GM12878 (cell line): ENCODE data around the gene PRR32. TPM values are rescaled to one million over a fixed set of nuclear protein-coding genes. Genes with fewer than 3 reads are reported as not detected.

Experiments
- ATAC-seq: fragments of 200-7000 bp; cut with Tn5 transposase; 3 replicates; pipeline ENCODE4 v1.9.1; 2020; ENCODE audit warnings: mild to moderate bottlenecking, moderate library complexity
- BruUV-seq: library from RNA; stranded (reverse); fragments of 400-500 nt; replicated peaks from 2 replicates; lab custom pipeline; 2021; lab: Mats Ljungman, UMichigan
- CTCF ChIA-PET: fragments of 300-600 bp; sonication (Branson Sonifier 250); formaldehyde crosslinking; extraction: SDS; loops from one replicate; lab custom pipeline; 2021; ENCODE audit warnings: inconsistent platforms; lab: Yijun Ruan, JAX
- POLR2A ChIA-PET: fragments of 350-600 bp; formaldehyde crosslinking; extraction: SDS; loops from one replicate; lab custom pipeline; 2021; ENCODE audit warnings: inconsistent platforms; lab: Charles Lee
- RAD21 ChIA-PET: fragments of 300-600 bp; sonication (Branson Sonifier 250); formaldehyde crosslinking; loops from one replicate; lab custom pipeline; 2023; ENCODE audit warnings: antibody characterized with exemption; ENCODE audit not compliant: unreplicated experiment; lab: Charles Lee
- SMC1A ChIA-PET: fragments of 300-600 bp; sonication (Branson Sonifier 250); formaldehyde crosslinking; loops from one replicate; lab custom pipeline; 2023; ENCODE audit not compliant: unreplicated experiment, uncharacterized antibody; lab: Charles Lee
- DNase-seq: peaks from one replicate; pipeline ENCODE4 v3.0.0-alpha.2; 2011; ENCODE audit warnings: low read depth, low spot score
- FAIRE-seq: peaks from 3 replicates; lab custom pipeline; 2011; peaks lifted over from hg19 to GRCh38; lab: Jason Lieb, UNC
- H2AFZ ChIP-seq: 2 replicates; pipeline ENCODE4 v1.6.0; 2011; ENCODE audit warnings: low read depth, low read length, control low read depth; ENCODE audit not compliant: control insufficient read depth
- H3K27ac ChIP-seq: 2 replicates; pipeline ENCODE4 v1.5.1; 2011; ENCODE audit warnings: control low read depth; ENCODE audit not compliant: control insufficient read depth, insufficient read depth
- H3K27me3 ChIP-seq, 2 experiments: replicated peaks in 1 of 2; 2 replicates each; pipeline versions ENCODE4 v1.6.0 to v1.6.1; 2011; ENCODE audit warnings: low read length in 1 of 2; ENCODE audit not compliant: control insufficient read depth in 2 of 2, insufficient read depth in 2 of 2
- H3K36me3 ChIP-seq, 2 experiments: 2 replicates each; pipeline ENCODE4 v1.5.1; 2011; ENCODE audit warnings: low read length in 1 of 2; ENCODE audit not compliant: control insufficient read depth in 2 of 2, insufficient read depth in 2 of 2
- H3K4me1 ChIP-seq: 2 replicates; pipeline ENCODE4 v1.6.1; 2011; ENCODE audit warnings: mild to moderate bottlenecking, low read length, moderate library complexity, mixed read lengths; ENCODE audit not compliant: control insufficient read depth, insufficient read depth
- H3K4me2 ChIP-seq: 2 replicates; pipeline ENCODE4 v1.6.0; 2011; ENCODE audit warnings: control low read depth; ENCODE audit not compliant: control insufficient read depth, insufficient read depth
- H3K4me3 ChIP-seq: fragments of 200-600 bp; sonication (generic); 2 replicates; pipeline ENCODE4 v1.5.1; 2016
- H3K79me2 ChIP-seq: 2 replicates; pipeline ENCODE4 v1.6.0; 2011; ENCODE audit warnings: low read length; ENCODE audit not compliant: control insufficient read depth, insufficient read depth
- H3K9ac ChIP-seq: 2 replicates; pipeline ENCODE4 v1.8.0; 2011; ENCODE audit warnings: low read length, control low read depth, mixed read lengths; ENCODE audit not compliant: control insufficient read depth, insufficient read depth
- H3K9me3 ChIP-seq: replicated peaks from 3 replicates; pipeline ENCODE4 v1.5.1; 2011; ENCODE audit warnings: mild to moderate bottlenecking, low read length; ENCODE audit not compliant: control insufficient read depth, insufficient read depth
- H4K20me1 ChIP-seq: 2 replicates; pipeline ENCODE4 v1.6.0; 2011; ENCODE audit not compliant: control insufficient read depth, insufficient read depth
- CBX5 ChIP-seq: sonication (generic); IDR thresholded peaks from 2 replicates; pipeline ENCODE4 v1.6.1; 2016; ENCODE audit warnings: low read depth, moderate library complexity, mild to moderate bottlenecking, inconsistent platforms
- CHD1 ChIP-seq: IDR thresholded peaks from 2 replicates; pipeline ENCODE4 v1.6.1; 2012; ENCODE audit warnings: low read depth, low read length, improper control_type of control experiment
- CHD2 ChIP-seq: IDR thresholded peaks from 2 replicates; pipeline ENCODE4 v1.6.1; 2011; ENCODE audit warnings: low read depth, low read length, improper control_type of control experiment, borderline replicate concordance
- CHD4 ChIP-seq: fragments of 200-600 bp; sonication (generic); IDR thresholded peaks from 2 replicates; pipeline ENCODE4 v1.6.1; 2016; ENCODE audit warnings: mild to moderate bottlenecking
- CTCF ChIP-seq, 3 experiments: IDR thresholded peaks in 2 of 3; conservative IDR thresholded peaks in 1 of 3; 2 replicates each; pipeline ENCODE4 v1.5.1; 2011; ENCODE audit warnings: low read depth in 3 of 3, low read length in 3 of 3, mild to moderate bottlenecking in 3 of 3, control low read depth in 2 of 3, moderate library complexity in 2 of 3, inconsistent platforms in 1 of 3, mixed read lengths in 1 of 3; ENCODE audit not compliant: control insufficient read depth in 2 of 3, insufficient read depth in 1 of 3; ENCODE audit errors: extremely low read depth in 1 of 3
- E2F4 ChIP-seq: IDR thresholded peaks from 2 replicates; pipeline ENCODE4 v1.6.1; 2012; ENCODE audit warnings: low read depth, low read length, improper control_type of control experiment
- EED ChIP-seq: sonication (generic); IDR thresholded peaks from 2 replicates; pipeline ENCODE4 v1.6.1; 2016; ENCODE audit warnings: antibody characterized with exemption, low read depth
- FOXM1 ChIP-seq: IDR thresholded peaks from 2 replicates; pipeline ENCODE4 v1.6.1; 2012; ENCODE audit warnings: low read depth, mild to moderate bottlenecking, inconsistent platforms, low read length, moderate library complexity
- GABPA ChIP-seq: IDR thresholded peaks from 2 replicates; pipeline ENCODE4 v1.6.1; 2014; ENCODE audit warnings: antibody characterized with exemption, low read depth, mild to moderate bottlenecking, inconsistent platforms
- HSF1 ChIP-seq: fragments of 150-350 bp; IDR thresholded peaks from 2 replicates; pipeline ENCODE4 v1.6.1; 2014; ENCODE audit warnings: mild to moderate bottlenecking, low read depth, low read length
- IRF3 ChIP-seq: fragments of 450-650 bp; IDR thresholded peaks from 2 replicates; pipeline ENCODE4 v1.6.1; 2014; ENCODE audit warnings: mild to moderate bottlenecking
- KDM1A ChIP-seq: fragments of 200-600 bp; sonication (generic); IDR thresholded peaks from 2 replicates; pipeline ENCODE4 v1.6.1; 2016; ENCODE audit warnings: borderline replicate concordance
- MEF2B ChIP-seq: fragments of 450-650 bp; IDR thresholded peaks from 2 replicates; pipeline ENCODE4 v1.6.1; 2018; ENCODE audit warnings: mild to moderate bottlenecking, moderate library complexity; ENCODE audit not compliant: partially characterized antibody, poor library complexity, severe bottlenecking
- POLR2AphosphoS2 ChIP-seq: IDR thresholded peaks from 2 replicates; pipeline ENCODE4 v1.6.1; 2011; ENCODE audit warnings: low read depth, mild to moderate bottlenecking, low read length, improper control_type of control experiment, moderate library complexity
- SMARCA5 ChIP-seq: fragments of 450-650 bp; IDR thresholded peaks from 2 replicates; pipeline ENCODE4 v1.6.1; 2017; ENCODE audit warnings: mild to moderate bottlenecking
- TAF1 ChIP-seq: IDR thresholded peaks from 2 replicates; pipeline ENCODE4 v1.6.1; 2011; ENCODE audit warnings: mild to moderate bottlenecking, low read depth, low read length, borderline replicate concordance
- TARDBP ChIP-seq: IDR thresholded peaks from 2 replicates; pipeline ENCODE4 v1.6.1; 2016; ENCODE audit warnings: borderline replicate concordance
- USF2 ChIP-seq: IDR thresholded peaks from 2 replicates; pipeline ENCODE4 v1.6.1; 2011; ENCODE audit warnings: low read depth, low read length, improper control_type of control experiment, borderline replicate concordance
- WGBS: methylation state at CpG from one replicate; pipeline ENCODE4 v1.1.6; 2016; ENCODE audit warnings: low lambda C conversion rate; ENCODE audit not compliant: insufficient replicate concordance, insufficient coverage; ENCODE audit errors: missing lambda C conversion rate; 5-methylcytosine and 5-hydroxymethylcytosine counted together
- in situ Hi-C: fragments of 300-500 bp; cut with MboI; formaldehyde crosslinking; loops from 9 replicates; pipeline ENCODE4 v1.14.3; 2018; ENCODE audit warnings: mixed read lengths
- intact Hi-C: fragments of 100-400 bp; cut with micrococcal nuclease; formaldehyde crosslinking; loops from one replicate; pipeline ENCODE4 v1.14.2; 2022; ENCODE audit not compliant: unreplicated experiment
- polyA plus RNA-seq, 11 experiments: library from polyadenylated mRNA; depleted of rRNA in 4 of 11; unstranded in 6 of 11; stranded (reverse) in 5 of 11; fragments of >200 nt; fragmentation: Nextera tagmentation in 4 of 11; fragmentation: Illumina TruSeq in 1 of 11; extraction: Ambion mirVana in 4 of 11; extraction: Trizol in 1 of 11; gene quantifications; 1 replicate in 1 of 11; 2 replicates in 10 of 11; pipeline versions ENCODE4 v1.2.1 to v1.2.3, GENCODE V29; 2011 to 2016; ENCODE audit warnings: inconsistent platforms in 2 of 11, missing spikeins in 2 of 11, low read depth in 1 of 11
- total RNA-seq, 4 experiments: library from RNA; depleted of rRNA in 3 of 4; stranded (reverse); fragments of >200 nt in 3 of 4; fragmentation: Illumina TruSeq in 1 of 4; extraction: Trizol in 1 of 4; gene quantifications; 2 replicates each; pipeline versions ENCODE4 v1.2.1 to v1.2.3, GENCODE V29; 2013 to 2021

PRR32 gene
- total and polyA plus RNA-seq, 10 of the 15 experiments (the other 5 are each of a cell fraction or from before 2014, with no cell fraction given), result not detected

GRCh38 chrX:126824338-126825007 lies 4.9 kb downstream of the PRR32 start:
- CTCF ChIA-PET, result no interaction called here
- Histone ChIP-seq H3K4me2 (no peak overlapping the region), H3K4me1 (no peaks in the 10 kb centered on the region), H3K9ac (no peak overlapping the region), H3K27ac (no peak overlapping the region), H4K20me1 (no peaks in the 10 kb centered on the region), H3K27me3 (no peaks in the 10 kb centered on the region), H3K4me3 (no peak overlapping the region), H3K9me3 (no peaks in the 10 kb centered on the region), H3K36me3 (no peaks in the 10 kb centered on the region), H2AFZ (no peak overlapping the region), H3K79me2 (no peaks in the 10 kb centered on the region)
- SMC1A ChIA-PET, result no interaction called here
- intact Hi-C loops (no loop called here), in situ Hi-C loops (no loop called here)
- BruUV-seq, result no TSS peak
- DNase-seq, result no peak
- 0% methylated on average over 2 of the region's 2 CpGs for WGBS
- no peak for ATAC-seq
- RAD21 ChIA-PET, result no interaction called here
- POLR2A ChIA-PET, result no interaction called here
- FAIRE-seq, result no peak
- TF ChIP-seq CTCF (IDR thresholded peaks at IDR 0.05 in 2 of 3, conservative IDR thresholded peaks at IDR 0.05 in 1 of 3; ENCODE audit: control insufficient read depth in 2 of 3, extremely low read depth in 1 of 3, insufficient read depth in 1 of 3, low read depth in 3 of 3, low read length in 3 of 3), result no peak
- TF ChIP-seq IRF3, result no peak
- no peak for TF ChIP-seq GABPA
- TF ChIP-seq TARDBP, result no peak
- TF ChIP-seq E2F4, result no peak
- no peak for TF ChIP-seq CHD2
- TF ChIP-seq HSF1, result no peak
- no peak for TF ChIP-seq TAF1
- TF ChIP-seq CHD1, result no peak
- no peak for TF ChIP-seq FOXM1
- no peak for TF ChIP-seq EED
- no peak for TF ChIP-seq CBX5
- TF ChIP-seq POLR2AphosphoS2, result no peak
- TF ChIP-seq CHD4, result no peak
- no peak for TF ChIP-seq KDM1A
- no peak for TF ChIP-seq MEF2B
- no peak for TF ChIP-seq SMARCA5
- no peak for TF ChIP-seq USF2
